H1 (cell line): ENCODE results near the gene ANGPTL5. TPM values are rescaled to one million over a fixed set of nuclear protein-coding genes. Genes with fewer than 3 reads are reported as not detected.
A peak's percentile ranks its signal among the peaks of the same experiment; 100 is the strongest.
"Not testable (repeated sequence)": the region's sequence is repeated elsewhere in the genome, so short reads cannot be mapped to it uniquely, and the experiment has no call there.

Experiments used
- CTCF ChIA-PET: fragments of 300-600 bp; sonication (Branson Sonifier 250); formaldehyde crosslinking; loops from one replicate; lab custom pipeline; 2021; ENCODE audit not compliant: partially characterized antibody; lab: Charles Lee
- POLR2A ChIA-PET: fragments of 300-600 bp; sonication (Branson Sonifier 250); formaldehyde crosslinking; loops from one replicate; lab custom pipeline; 2021; ENCODE audit warnings: inconsistent platforms; ENCODE audit not compliant: partially characterized antibody; lab: Charles Lee
- DNase-seq, 2 experiments: peaks; one replicate each; pipeline versions ENCODE4 v3.0.0 to v3.0.0-alpha.2; 2010 to 2022; ENCODE audit warnings: low spot score in 2 of 2, low read depth in 1 of 2, mixed read lengths in 1 of 2
- FAIRE-seq: peaks from 2 replicates; lab custom pipeline; 2011; peaks lifted over from hg19 to GRCh38; lab: Jason Lieb, UNC
- H2AFZ ChIP-seq: 2 replicates; pipeline ENCODE4 v1.8.1; 2012; ENCODE audit warnings: low read length, inconsistent platforms
- H2AK5ac ChIP-seq: 2 replicates; pipeline ENCODE4 v1.6.1; 2013; ENCODE audit warnings: low read depth, low read length
- H2BK120ac ChIP-seq: replicated peaks from 2 replicates; pipeline ENCODE3; 2013; ENCODE audit warnings: low read depth, low read length, inconsistent platforms
- H2BK12ac ChIP-seq: 2 replicates; pipeline ENCODE4 v1.6.1; 2013; ENCODE audit warnings: low read depth, low read length
- H2BK15ac ChIP-seq: 2 replicates; pipeline ENCODE4 v1.6.1; 2013; ENCODE audit warnings: low read length
- H2BK20ac ChIP-seq: 2 replicates; pipeline ENCODE4 v1.6.1; 2013; ENCODE audit warnings: low read length
- H2BK5ac ChIP-seq: 2 replicates; pipeline ENCODE4 v1.6.1; 2013; ENCODE audit warnings: low read depth, low read length
- H3K14ac ChIP-seq: 2 replicates; pipeline ENCODE4 v1.6.1; 2013; ENCODE audit warnings: inconsistent platforms; ENCODE audit not compliant: insufficient read length
- H3K18ac ChIP-seq: 2 replicates; pipeline ENCODE4 v1.6.1; 2013; ENCODE audit warnings: low read length; ENCODE audit errors: extremely low read depth
- H3K23ac ChIP-seq: 2 replicates; pipeline ENCODE4 v1.6.1; 2013; ENCODE audit warnings: inconsistent platforms; ENCODE audit not compliant: insufficient read length
- H3K23me2 ChIP-seq: 2 replicates; pipeline ENCODE4 v1.6.1; 2013; ENCODE audit warnings: low read depth, low read length
- H3K27ac ChIP-seq: 2 replicates; pipeline ENCODE4 v1.6.1; 2011; ENCODE audit warnings: low read depth, low read length, inconsistent platforms
- H3K27me3 ChIP-seq, 4 experiments: replicated peaks in 1 of 4; 1 replicate in 1 of 4; 2 replicates in 3 of 4; pipeline versions ENCODE4 v1.6.1 to v1.8.1; 2011 to 2013; ENCODE audit warnings: low read length in 3 of 4, mild to moderate bottlenecking in 3 of 4, inconsistent platforms in 2 of 4, mixed read lengths in 2 of 4, moderate library complexity in 1 of 4; ENCODE audit not compliant: control insufficient read depth in 3 of 4, insufficient read depth in 3 of 4; ENCODE audit errors: extremely low read depth in 1 of 4
- H3K36me3 ChIP-seq, 4 experiments: 2 replicates each; pipeline versions ENCODE4 v1.6.1 to v1.8.1; 2011 to 2013; ENCODE audit warnings: mild to moderate bottlenecking in 4 of 4, low read length in 3 of 4, moderate library complexity in 2 of 4, control low read depth in 1 of 4, inconsistent platforms in 1 of 4; ENCODE audit not compliant: insufficient read depth in 4 of 4, control insufficient read depth in 2 of 4
- H3K4ac ChIP-seq: replicated peaks from 2 replicates; pipeline ENCODE3; 2013; ENCODE audit warnings: low read length, low read depth, mixed read lengths, inconsistent platforms; ENCODE audit not compliant: insufficient read length
- H3K4me1 ChIP-seq, 4 experiments: replicated peaks in 1 of 4; 1 replicate in 1 of 4; 2 replicates in 3 of 4; pipeline versions ENCODE4 v1.6.1 to v1.8.1; 2011 to 2013; ENCODE audit warnings: low read length in 3 of 4, inconsistent platforms in 2 of 4, mixed read lengths in 1 of 4; ENCODE audit not compliant: insufficient read depth in 4 of 4, control insufficient read depth in 3 of 4
- H3K4me2 ChIP-seq, 2 experiments: 2 replicates each; pipeline versions ENCODE4 v1.6.1 to v1.8.1; 2011 to 2013; ENCODE audit warnings: low read depth in 2 of 2, low read length in 2 of 2, control low read depth in 1 of 2, inconsistent platforms in 1 of 2, mild to moderate bottlenecking in 1 of 2; ENCODE audit not compliant: insufficient read depth in 1 of 2
- H3K4me3 ChIP-seq, 4 experiments: fragments of 200-600, 300-600 bp in 1 of 4; sonication (generic), shearing (Covaris generic), sonication (Bioruptor Twin) in 1 of 4; 2 replicates each; pipeline versions ENCODE4 v1.5.1 to v1.8.1; 2011 to 2016; ENCODE audit warnings: low read length in 4 of 4, low read depth in 3 of 4, control low read depth in 2 of 4, inconsistent platforms in 2 of 4, mild to moderate bottlenecking in 2 of 4, mixed read lengths in 1 of 4, moderate library complexity in 1 of 4; ENCODE audit not compliant: insufficient read depth in 2 of 4; ENCODE audit errors: extremely low read depth in 1 of 4
- H3K56ac ChIP-seq: replicated peaks from 2 replicates; pipeline ENCODE3; 2013; ENCODE audit warnings: low read depth, mild to moderate bottlenecking, mixed read lengths, low read length, inconsistent platforms; ENCODE audit not compliant: insufficient read length
- H3K79me1 ChIP-seq: 2 replicates; pipeline ENCODE4 v1.6.1; 2013; ENCODE audit warnings: low read depth, low read length, control low read depth
- H3K79me2 ChIP-seq, 2 experiments: 2 replicates each; pipeline versions ENCODE4 v1.6.1 to v1.8.1; 2012 to 2013; ENCODE audit warnings: low read length in 2 of 2, mild to moderate bottlenecking in 2 of 2, inconsistent platforms in 1 of 2; ENCODE audit not compliant: insufficient read depth in 2 of 2, control insufficient read depth in 1 of 2
- H3K9ac ChIP-seq, 4 experiments: replicated peaks in 1 of 4; 1 replicate in 1 of 4; 2 replicates in 3 of 4; pipeline versions ENCODE4 v1.6.1 to v1.8.1; 2011 to 2013; ENCODE audit warnings: low read depth in 3 of 4, low read length in 3 of 4, control low read depth in 2 of 4, mild to moderate bottlenecking in 2 of 4, moderate library complexity in 2 of 4, inconsistent platforms in 1 of 4; ENCODE audit errors: extremely low read depth in 1 of 4
- H3K9me3 ChIP-seq, 2 experiments: 2 replicates each; pipeline versions ENCODE4 v1.6.1 to v1.8.1; 2012 to 2013; ENCODE audit warnings: mild to moderate bottlenecking in 2 of 2, moderate library complexity in 2 of 2, control low read depth in 1 of 2, inconsistent platforms in 1 of 2, low read depth in 1 of 2, low read length in 1 of 2, mixed read lengths in 1 of 2; ENCODE audit not compliant: insufficient read depth in 2 of 2
- H4K20me1 ChIP-seq, 2 experiments: replicated peaks in 1 of 2; 2 replicates each; pipeline versions ENCODE3 to v1.8.1; 2011 to 2013; ENCODE audit warnings: inconsistent platforms in 2 of 2, low read length in 2 of 2, mild to moderate bottlenecking in 1 of 2; ENCODE audit not compliant: insufficient read depth in 2 of 2, control insufficient read depth in 1 of 2
- H4K5ac ChIP-seq: 2 replicates; pipeline ENCODE4 v1.6.1; 2013; ENCODE audit warnings: low read length, low read depth, mixed read lengths, inconsistent platforms; ENCODE audit not compliant: insufficient read length
- H4K8ac ChIP-seq: 2 replicates; pipeline ENCODE4 v1.8.0; 2013; ENCODE audit warnings: mild to moderate bottlenecking, moderate library complexity, low read length, inconsistent platforms; ENCODE audit not compliant: insufficient read depth; ENCODE audit errors: extremely low read depth
- H4K91ac ChIP-seq: replicated peaks from 2 replicates; pipeline ENCODE3; 2013; ENCODE audit warnings: low read length, mixed read lengths, inconsistent platforms; ENCODE audit not compliant: insufficient read length
- RAD21 ChIP-seq, 2 experiments: IDR thresholded peaks in 1 of 2; conservative IDR thresholded peaks in 1 of 2; 2 replicates each; pipeline ENCODE4 v1.6.1; 2011; ENCODE audit warnings: low read depth in 2 of 2, low read length in 2 of 2, improper control_type of control experiment in 1 of 2, inconsistent platforms in 1 of 2, mild to moderate bottlenecking in 1 of 2, moderate library complexity in 1 of 2
- WGBS, 2 experiments: shearing (Covaris generic) in 1 of 2; methylation state at CpG; one replicate each; pipeline versions ENCODE4 v1.1.6 to v1.1.7; 2013 to 2015; ENCODE audit warnings: low lambda C conversion rate in 2 of 2, mixed read lengths in 2 of 2, inconsistent platforms in 1 of 2, low coverage in 1 of 2, missing lambda C conversion rate in 1 of 2; ENCODE audit not compliant: insufficient replicate concordance in 2 of 2, insufficient coverage in 1 of 2, insufficient read length in 1 of 2; ENCODE audit errors: extremely low coverage in 1 of 2, missing lambda C conversion rate in 1 of 2; 5-methylcytosine and 5-hydroxymethylcytosine counted together
- polyA plus RNA-seq, 7 experiments: library from polyadenylated mRNA; depleted of rRNA in 3 of 7; stranded (reverse) in 5 of 7; unstranded in 2 of 7; fragments of >200 nt in 5 of 7; fragments of 200-250 nt in 2 of 7; gene quantifications; 1 replicate in 5 of 7; 2 replicates in 1 of 7; 4 replicates in 1 of 7; pipeline versions ENCODE4 v1.2.1 to v1.2.3, GENCODE V29; 2011 to 2013; ENCODE audit warnings: missing spikeins in 2 of 7, mixed read lengths in 2 of 7
- total RNA-seq: library from RNA; stranded (reverse); fragmentation: NEBNext Ultra II Directional; extraction: Animal tissue kit (Norgen Biotek cat#: 25700); gene quantifications from 2 replicates; pipeline ENCODE4 v1.2.1, GENCODE V29; 2021

ANGPTL5 gene
- total and polyA plus RNA-seq, 2 of the 8 experiments (the other 6 are each of a cell fraction or from before 2014, with no cell fraction given) = not detected

- not testable (repeated sequence) for H3K4me1 ChIP-seq, H3K4me3 ChIP-seq, H4K5ac ChIP-seq, H3K23me2 ChIP-seq, H3K18ac ChIP-seq, DNase-seq, H3K56ac ChIP-seq, H4K20me1 ChIP-seq, H3K14ac ChIP-seq, H3K4ac ChIP-seq, H3K27ac ChIP-seq, H3K9ac ChIP-seq, H3K79me2 ChIP-seq, H3K27me3 ChIP-seq, H4K8ac ChIP-seq, H4K91ac ChIP-seq, H2AFZ ChIP-seq, H3K4me2 ChIP-seq, H2BK120ac ChIP-seq, H2AK5ac ChIP-seq, H3K36me3 ChIP-seq, H2BK20ac ChIP-seq, H3K23ac ChIP-seq, H2BK15ac ChIP-seq, H2BK12ac ChIP-seq, FAIRE-seq, H2BK5ac ChIP-seq, H3K79me1 ChIP-seq
- ChIA-PET POLR2A (interaction anchor here (0.9 kb wide), 1 partner anchor 9 kb away, joined by 3 read pairs; no protein-coding TSS in a partner anchor), CTCF (interaction anchor here (0.7 to 3.9 kb wide), 7 partner anchors 9 to 410 kb away, joined by 3 to 22 read pairs (median 3); no protein-coding TSS in a partner anchor)
- 90% methylated on average over 11 of the region's 11 CpGs; no CpG with 5 or more reads in 1 of the 2 experiments for WGBS, 2 experiments
- peaks cover 6 to 14% of the 10 kb centered on the region in 2 experiments for H3K9me3 ChIP-seq
- TF ChIP-seq RAD21 (IDR thresholded peaks at IDR 0.05 in 1 of 2, conservative IDR thresholded peaks at IDR 0.05 in 1 of 2; ENCODE audit: low read depth in 2 of 2, low read length in 2 of 2) = peak in 1 of 2 experiments; percentile 18; a peak in 1 of 4 replicates
Measured at GRCh38 chr11:101852260-101852659, 64.1 kb downstream of the ANGPTL5 start.
